CD4-positive, alpha-beta T cell treated with Interleukin-10 for 1 hour (primary cell): ENCODE data around the gene NSMCE1.

ENCODE experiments used
- DNase-seq: peaks from one replicate; pipeline ENCODE4 v3.0.0-alpha.2; 2020

NSMCE1 gene

DNA sequence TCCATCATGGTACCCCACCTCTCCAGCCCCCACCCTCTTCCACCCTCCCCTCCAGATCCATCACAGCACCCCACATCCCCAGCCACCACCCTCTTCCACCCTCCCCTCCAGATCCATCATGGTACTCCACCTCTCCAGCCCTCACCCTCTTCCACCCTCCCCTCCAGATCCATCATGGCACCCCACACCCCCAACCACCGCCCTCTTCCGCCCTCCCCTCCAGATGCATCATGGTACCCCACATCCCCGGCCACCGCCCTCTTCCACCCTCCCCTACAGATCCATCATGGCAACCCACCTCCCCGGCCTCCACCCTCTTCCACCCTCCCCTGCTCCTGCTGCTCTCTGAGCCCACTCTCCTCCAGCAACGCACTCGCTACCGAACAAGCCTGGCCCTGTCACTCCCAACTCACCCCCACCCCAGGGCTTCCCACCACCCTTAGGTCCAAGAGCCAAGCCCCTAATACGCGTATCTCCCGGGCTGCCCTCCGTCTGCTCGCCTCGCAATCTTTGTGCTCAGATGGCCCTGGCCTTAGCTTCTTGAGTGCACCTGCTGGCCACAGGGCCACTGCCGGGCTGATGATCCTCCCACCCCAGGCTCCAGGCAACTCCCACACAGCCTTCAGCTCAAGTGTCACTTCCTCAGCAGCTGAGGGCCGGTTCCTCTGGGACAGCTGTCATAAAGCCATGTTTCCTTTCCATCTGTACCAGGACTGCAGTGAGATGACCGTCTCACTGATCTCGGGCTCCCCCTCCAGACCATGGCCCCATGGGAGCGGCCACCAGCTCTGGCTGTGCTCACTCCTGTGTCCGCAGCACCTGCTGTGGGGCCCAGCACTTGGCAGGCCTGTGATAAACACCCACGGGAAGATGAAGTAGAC lies 39.7 kb downstream of the NSMCE1 start:
- DNase-seq, result no peak

DNA sequence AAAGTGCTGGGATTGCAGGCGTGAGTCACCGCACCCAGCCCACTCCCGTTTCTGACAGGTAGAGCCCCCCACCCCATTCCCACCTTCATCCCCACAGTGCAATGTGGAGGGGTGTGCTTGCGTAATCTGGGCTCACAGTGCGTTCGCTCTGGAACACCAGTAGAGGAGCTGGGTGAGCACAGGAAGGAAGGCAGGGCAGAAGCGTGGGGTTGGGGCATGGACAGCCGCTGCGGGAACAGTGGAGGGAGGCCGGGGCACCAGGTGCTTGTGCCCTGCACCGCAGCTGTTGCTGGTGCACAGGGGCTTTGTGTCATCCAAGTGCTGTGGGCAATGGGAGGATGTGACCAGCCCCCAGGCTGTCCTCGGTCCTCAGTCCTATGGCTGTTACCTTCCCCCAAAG lies 40.5 kb downstream of the NSMCE1 start:
- DNase-seq, result no peak

- no peak for DNase-seq
These were observed 41.4 kb downstream of the NSMCE1 start for GRCh38 chr16:27226976-27227705.

DNA sequence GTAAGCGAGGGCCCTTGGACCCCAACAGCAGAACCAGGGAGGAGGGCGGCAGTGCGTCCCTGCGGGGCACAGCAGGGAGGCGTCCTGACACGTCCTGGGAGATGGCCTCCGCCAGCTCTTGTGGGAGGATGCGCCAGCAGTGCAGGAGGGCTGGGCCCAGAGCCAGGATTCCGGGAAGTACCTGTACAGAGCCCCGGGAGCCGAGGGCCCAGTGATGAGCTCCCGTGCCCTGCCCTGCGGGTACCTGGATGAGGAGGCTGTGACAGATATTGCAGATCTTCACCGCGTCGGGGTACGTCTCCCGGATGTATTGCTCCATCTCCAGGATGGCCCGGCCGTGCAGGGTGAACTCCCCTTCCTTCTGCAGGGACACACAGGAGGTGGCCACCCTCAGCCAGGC lies 42.1 kb downstream of the NSMCE1 start:
- DNase-seq, result no peak

- no peak for DNase-seq
These were observed 42.8 kb downstream of the NSMCE1 start for GRCh38 chr16:27225536-27226360.

DNA sequence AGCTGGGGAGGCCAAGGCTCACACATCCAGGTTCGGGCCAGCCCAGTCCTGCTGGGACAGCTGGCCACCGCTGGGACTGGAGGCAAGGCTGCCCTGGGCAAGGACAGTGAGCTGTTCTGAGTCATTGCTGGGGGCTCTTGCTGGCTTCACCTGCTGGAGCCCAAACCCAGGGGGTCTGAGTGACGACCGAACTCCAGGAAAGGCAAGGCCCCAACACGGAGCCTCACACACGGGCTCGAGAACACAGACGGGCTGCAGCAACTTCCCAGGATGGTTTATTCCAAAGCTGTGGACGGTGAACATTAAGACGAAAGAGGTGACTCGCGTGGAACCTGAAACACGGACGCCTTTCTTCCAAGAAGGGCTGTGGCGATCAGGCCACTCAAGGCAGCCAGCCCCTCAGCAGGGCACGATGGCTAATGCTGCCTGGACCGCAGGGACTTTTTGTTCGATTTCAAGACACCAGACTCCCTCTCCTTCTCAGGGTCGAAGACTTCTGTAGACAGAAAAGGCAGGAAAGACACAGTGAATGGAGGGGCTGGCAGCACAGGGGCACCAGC lies 43.8 kb downstream of the NSMCE1 start:
- no peak for DNase-seq

DNA sequence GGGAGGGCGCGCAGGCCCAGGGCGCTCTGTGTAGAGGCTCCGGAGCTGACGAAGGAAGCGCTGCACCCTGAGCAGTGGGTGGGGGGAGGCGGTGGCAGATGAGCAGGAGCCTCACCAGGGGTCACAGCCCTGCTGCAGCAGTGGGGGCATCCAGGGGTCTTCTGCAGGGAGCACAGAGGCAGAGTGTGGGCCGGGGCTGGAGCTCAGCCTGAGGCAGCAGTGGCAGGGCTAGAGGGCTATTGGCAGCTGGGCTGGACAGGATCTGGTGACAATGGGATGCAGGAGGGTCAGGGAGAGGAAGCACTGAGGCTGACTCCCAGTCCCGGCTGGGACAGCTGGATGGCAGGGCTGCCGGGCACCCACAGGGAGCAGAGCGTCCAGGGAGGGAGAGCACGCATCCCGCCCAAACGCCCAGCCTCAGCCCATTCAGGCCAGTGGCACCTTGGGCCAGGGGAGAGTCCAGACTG lies 44.3 kb downstream of the NSMCE1 start:
- no peak for DNase-seq

DNA sequence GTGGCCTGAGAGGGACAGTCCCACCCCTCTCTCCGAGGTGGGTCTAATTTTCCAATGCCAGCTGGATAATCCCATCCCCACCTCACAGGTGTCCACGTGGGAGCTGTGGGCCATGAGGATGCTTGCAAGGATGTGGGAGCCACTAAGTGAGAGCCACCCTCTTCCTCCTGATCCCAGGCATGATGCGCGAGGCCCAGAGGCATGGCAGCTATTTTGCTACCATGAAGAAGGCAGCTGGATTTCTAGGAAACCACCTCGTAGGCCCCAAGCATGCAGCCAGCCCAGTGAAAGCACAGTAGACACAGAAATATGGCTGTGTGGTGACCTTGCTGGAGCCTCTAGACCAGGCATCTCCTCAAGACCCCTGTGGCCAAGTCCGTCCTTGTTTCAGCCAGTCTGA lies 44.9 kb downstream of the NSMCE1 start:
- no peak for DNase-seq

GRCh38 chr16:27223226-27223610 lies 45.4 kb downstream of the NSMCE1 start:
- no peak for DNase-seq

- DNase-seq, result no peak
These were observed 46.0 kb downstream of the NSMCE1 start for GRCh38 chr16:27222249-27223225.

DNA sequence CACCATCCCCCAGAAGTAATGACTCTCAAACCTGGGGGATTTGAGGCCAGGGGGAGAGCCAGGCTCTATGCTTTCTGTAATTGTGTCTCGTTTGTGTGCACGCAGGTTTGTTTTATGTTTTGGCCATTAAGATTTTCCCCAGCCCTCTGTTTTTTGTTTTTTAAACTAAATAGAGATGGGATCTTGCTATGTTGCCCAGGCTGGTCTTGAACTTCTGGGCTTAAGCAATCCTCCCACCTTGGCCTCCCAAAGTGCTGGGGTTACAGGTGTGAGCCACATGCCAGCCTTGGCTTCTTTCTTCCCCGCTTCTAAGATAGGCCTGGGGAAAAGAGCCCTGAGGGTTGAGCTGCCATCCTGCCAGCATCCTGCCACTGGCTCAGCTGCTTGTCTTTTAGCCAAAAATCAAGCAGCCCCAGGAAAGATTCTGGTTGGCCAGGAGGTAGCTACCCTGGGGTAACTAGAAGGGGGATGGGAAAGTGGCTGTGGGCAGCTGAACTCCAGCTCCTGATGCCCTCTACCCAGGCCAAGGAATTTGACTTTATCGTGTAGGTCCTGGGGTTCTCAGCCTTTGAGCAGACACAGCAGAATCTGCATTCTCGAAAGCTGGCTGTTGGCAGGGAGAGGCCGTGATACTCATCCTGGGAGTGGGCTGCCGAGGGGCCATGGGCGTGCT lies 46.9 kb downstream of the NSMCE1 start:
- no peak for DNase-seq

- no peak for DNase-seq
These were observed 47.6 kb downstream of the NSMCE1 start for GRCh38 chr16:27220991-27221390.

GRCh38 chr16:27220527-27220926 lies 48.0 kb downstream of the NSMCE1 start:
- no peak for DNase-seq

DNA sequence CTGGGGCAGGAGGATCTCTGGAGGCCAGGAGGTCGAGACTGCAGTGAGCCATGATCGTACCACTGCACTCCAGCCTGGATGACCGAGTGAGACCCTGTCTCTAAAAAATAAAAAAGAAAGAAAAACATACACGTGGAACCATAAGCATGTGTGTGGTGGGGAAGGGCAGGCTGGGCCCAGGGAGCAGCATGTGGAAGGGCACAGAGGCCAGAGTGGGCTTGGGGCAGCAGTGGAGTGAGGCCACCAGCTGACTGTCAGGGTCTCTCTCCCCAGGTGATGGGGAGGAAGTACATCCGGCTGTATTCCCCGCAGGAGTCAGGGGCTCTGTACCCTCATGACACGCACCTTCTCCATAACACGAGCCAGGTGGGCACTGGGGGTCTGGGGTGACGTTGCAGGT lies 48.5 kb downstream of the NSMCE1 start:
- no peak for DNase-seq

DNA sequence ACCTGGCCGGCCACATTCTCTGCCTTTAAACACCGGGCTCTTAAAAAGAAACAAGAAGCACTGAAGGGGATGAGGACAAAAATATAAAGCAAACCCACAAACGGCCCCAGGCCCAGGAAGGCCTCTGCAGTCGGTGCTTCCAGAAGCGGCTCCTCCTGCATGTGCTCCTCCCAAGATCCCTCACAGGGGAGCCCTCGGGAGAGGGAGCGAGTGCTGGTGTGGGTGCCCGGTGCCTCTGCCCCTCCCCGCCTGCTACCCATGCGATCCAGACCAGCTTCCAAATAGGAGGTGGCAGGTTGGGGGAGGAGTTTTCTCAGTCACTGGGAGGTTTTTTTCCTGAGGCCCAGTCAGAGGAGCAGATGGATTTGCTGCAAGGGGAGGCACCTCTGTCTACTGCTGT lies 49.4 kb downstream of the NSMCE1 start:
- no peak for DNase-seq

DNA sequence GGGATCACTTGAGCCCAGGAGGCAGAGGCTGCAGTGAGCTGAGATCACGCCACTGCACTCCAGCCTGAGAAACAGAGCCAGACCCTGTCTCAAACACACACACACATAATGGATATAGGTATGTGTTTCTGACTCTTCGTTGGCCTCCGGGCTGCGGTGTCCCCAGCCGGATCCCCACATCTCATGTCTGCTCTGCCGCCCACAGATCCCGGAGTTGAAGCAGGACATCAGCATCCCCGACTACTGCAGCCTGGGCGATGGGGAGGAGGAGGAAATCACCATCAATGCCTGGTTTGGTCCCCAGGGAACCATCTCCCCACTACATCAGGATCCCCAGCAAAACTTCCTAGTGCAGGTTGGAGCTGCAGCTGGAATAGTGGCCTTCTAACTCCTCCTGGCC lies 49.8 kb downstream of the NSMCE1 start:
- DNase-seq, result no peak

- DNase-seq, result no peak
These were observed 51.3 kb downstream of the NSMCE1 start for GRCh38 chr16:27217256-27217655.

GRCh38 chr16:27216297-27216885 lies 52.2 kb downstream of the NSMCE1 start:
- DNase-seq, result no peak

DNA sequence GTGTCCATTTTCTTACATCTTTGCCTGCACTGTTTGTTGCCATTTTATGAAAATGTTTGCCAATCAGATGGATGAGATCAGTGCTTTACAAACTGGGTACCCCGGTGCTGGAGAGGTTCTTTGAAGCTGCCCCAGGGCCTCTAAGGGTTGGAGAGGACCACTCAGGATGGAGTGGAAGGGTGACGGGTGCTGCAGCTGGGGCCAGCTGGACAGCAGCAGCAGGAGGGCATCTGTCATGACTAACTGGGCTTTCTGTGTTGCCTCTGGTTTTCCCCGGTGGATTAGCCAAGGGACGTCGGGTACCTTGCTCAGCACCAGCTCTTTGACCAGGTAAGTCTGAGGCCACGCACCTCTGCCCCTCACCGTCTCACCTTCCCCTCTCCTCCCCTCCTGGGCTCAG lies 52.9 kb downstream of the NSMCE1 start:
- DNase-seq, result no peak

- DNase-seq, result no peak
These were observed 54.2 kb downstream of the NSMCE1 start for GRCh38 chr16:27214084-27214961.
